Sigmoid colon (tissue), 3 donors: Measurements from ENCODE around the gene EVC.

Experiments used
- CTCF ChIP-seq, 4 experiments: fragments of 450-650 bp in 3 of 4; fragments of 200-600 bp in 1 of 4; IDR thresholded peaks; one replicate each; pipeline ENCODE4 v1.5.1; 2016 to 2019; ENCODE audit warnings: antibody characterized with exemption in 4 of 4, mild to moderate bottlenecking in 3 of 4, moderate library complexity in 2 of 4
- POLR2A ChIP-seq, 2 donors: fragments of 450-650 bp; IDR thresholded peaks; one replicate each; pipeline ENCODE4 v1.6.1; 2016; ENCODE audit warnings: antibody characterized with exemption in 2 of 2, mild to moderate bottlenecking in 2 of 2, moderate library complexity in 2 of 2

GRCh38 chr4:5793514-5793913 is 82.5 kb downstream of the EVC start:
- no peak for TF ChIP-seq CTCF (IDR thresholded peaks at IDR 0.05)
- TF ChIP-seq POLR2A (IDR thresholded peaks at IDR 0.05): no peak
